Stimulated activated CD4-positive, alpha-beta T cell treated with anti-CD3 and anti-CD28 coated beads, Interleukin-4, amount 100 ng/mL, for 24 hours (primary cell): ENCODE data around the gene POPDC3.
"Not testable (repeated sequence)": the region's sequence is repeated elsewhere in the genome, so short reads cannot be mapped to it uniquely, and the experiment has no call there.

Experiments used
- DNase-seq: peaks from one replicate; pipeline ENCODE4 v3.0.0-alpha.2; 2020

The POPDC3 gene

GRCh38 chr6:105194591-105194990 lies 14.8 kb upstream of the POPDC3 start:
- no peak for DNase-seq

DNA sequence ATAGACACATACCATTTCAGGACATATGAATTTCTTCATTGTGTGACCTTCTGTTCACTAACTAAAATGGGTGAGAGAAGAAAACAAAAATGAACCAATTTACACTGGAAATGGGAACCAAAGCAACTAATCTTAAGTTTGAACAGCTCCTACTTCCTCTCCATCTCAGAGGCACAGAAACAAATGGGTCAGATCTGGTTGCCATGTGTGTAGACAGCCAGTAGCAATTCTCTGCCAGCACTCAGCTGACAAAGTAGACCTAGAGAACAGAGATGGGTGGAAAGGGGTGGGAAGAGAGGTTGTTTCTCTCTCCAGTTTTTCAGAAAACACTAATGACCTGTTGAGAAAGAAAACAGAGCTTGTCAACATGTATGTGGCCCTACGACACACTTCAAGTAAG lies 14.3 kb upstream of the POPDC3 start:
- no peak for DNase-seq

- no peak for DNase-seq
Measured at GRCh38 chr6:105193647-105194046, 13.8 kb upstream of the POPDC3 start.

DNA sequence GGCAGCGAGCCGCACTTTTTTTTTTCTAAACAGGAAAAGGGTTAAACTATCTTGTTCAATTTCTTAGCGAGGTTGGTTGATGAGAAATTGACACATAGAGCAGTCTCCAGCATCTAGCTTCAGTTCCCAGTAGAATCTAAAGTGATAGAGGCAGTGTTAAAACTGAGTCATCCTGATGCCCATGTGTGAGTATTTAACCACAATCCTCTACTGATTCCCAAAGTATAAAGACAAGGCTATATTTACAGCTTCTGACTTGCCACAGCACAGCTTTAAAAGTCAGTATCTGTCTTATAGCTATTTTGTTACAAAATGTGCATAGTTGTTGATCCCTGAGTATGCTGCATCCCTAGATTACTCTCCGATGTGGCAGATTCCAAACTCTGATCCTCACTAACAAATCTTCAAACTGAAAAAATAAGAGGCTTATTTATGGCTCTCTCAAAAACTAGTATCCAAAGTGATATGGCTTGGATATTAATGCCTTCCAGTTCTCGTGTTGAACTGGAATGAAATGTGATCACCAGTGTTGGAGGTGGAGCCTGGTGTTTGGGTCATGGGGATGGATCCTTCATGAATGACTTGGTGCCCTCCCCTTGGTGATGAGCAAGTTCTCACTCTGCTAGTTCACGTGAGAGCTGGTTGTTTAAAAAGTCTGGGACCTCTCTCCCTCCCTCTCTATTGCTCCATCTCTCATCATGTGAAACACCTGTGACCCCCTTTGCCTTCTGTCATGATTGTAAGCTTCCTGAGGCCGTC lies 13.1 kb upstream of the POPDC3 start:
- no peak for DNase-seq

DNA sequence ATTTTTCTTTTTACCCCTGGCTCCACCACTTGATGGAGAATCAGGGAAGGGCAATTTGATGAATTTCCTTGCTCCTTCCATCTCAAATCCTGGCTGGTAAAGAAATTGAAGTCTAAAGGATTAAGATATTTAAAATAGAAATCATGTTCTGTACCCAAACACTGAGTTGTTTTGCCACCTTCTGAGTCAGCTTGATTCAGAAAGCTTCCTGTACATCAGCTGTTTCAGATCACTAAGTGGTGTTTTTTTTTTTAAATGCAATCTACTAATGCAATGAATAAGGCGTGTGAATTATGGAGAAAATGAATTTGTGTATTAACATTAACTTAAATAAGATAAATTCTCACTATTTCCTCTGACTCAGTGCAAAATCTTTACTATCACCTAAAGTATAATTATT lies 11.5 kb upstream of the POPDC3 start:
- no peak for DNase-seq

GRCh38 chr6:105189026-105189820 lies 9.4 kb upstream of the POPDC3 start:
- DNase-seq = no peak

GRCh38 chr6:105188251-105188650 lies 8.4 kb upstream of the POPDC3 start:
- DNase-seq = no peak

GRCh38 chr6:105186576-105186975 lies 6.8 kb upstream of the POPDC3 start:
- DNase-seq = no peak

- no peak for DNase-seq
Measured at GRCh38 chr6:105184921-105185320, 5.1 kb upstream of the POPDC3 start.

- no peak for DNase-seq
Measured at GRCh38 chr6:105181981-105182515, 2.2 kb upstream of the POPDC3 start.

DNA sequence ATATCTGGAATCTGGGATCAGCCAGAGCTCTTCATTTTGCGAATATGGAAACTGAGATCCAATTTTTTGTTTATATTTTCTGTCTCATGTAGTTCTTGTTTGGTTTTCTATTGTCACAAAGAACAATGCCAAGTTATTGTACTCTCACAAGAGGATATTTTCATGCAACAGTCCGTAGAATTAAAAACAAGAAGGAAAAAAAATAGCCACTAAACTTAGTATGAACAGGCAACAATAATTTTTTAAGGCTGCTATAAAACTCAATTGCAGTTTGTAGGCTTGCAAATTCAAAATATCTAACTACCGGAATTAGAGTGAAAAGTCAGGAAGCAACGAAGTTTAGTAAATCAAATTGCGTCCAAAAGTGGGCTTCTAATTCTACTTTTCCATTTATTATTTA lies 1.2 kb downstream of the POPDC3 start:
- no peak for DNase-seq

DNA sequence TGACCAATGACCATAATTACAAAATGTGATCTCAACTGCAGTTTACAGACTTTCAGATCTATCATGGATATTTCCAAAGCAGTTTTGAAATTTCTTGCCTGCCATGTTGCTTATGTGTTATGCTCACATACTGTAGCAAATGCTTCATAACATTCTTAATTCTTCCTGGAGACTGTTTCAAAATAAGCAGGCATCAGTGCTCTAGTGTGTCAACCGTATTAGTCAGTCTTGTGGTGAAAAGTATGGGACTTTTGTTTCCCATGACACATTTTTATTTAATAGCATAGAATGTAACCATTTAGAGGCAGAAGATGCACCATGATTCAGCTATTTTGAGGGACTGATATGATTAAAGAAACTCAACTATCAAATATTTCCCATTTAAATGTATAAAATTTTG lies 1.7 kb downstream of the POPDC3 start:
- DNase-seq = no peak

DNA sequence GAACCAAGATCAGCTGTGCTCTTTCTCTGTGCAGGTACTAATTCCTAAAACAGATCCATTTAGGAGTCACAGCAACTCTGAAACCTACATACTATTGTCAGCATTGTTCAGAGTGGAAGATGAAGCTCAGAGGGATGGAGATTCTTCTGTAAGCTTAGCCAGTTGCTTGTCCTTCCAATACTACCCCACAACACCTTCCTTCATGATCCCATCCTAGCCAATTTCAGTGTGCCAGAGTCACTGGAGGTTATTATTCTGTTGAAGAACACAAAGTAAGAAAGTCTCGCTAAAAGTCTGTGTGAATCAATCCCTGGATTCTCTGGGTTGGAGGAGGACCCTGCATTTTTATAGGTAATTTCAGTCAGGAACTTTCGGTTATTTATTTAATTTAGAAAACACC lies 2.3 kb downstream of the POPDC3 start:
- no peak for DNase-seq

DNA sequence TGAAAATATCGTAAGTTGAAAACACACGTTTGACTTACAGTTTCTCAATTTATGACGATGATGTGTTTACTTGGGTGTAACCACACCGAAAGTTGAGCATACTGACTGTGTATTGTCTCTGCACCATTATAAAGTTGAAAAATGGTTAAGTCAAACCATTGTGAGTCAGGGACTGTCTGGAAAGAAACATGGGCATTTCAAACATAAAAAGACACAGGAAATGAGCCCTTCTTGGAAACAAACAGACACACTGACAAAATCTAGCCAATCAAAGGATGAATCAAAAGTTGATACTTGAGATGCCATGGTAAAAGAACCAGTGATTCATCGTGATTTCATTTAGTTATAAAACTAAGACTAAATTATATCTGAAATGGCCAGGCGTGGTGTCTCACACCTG lies 5.3 kb downstream of the POPDC3 start:
- DNase-seq = no peak

DNA sequence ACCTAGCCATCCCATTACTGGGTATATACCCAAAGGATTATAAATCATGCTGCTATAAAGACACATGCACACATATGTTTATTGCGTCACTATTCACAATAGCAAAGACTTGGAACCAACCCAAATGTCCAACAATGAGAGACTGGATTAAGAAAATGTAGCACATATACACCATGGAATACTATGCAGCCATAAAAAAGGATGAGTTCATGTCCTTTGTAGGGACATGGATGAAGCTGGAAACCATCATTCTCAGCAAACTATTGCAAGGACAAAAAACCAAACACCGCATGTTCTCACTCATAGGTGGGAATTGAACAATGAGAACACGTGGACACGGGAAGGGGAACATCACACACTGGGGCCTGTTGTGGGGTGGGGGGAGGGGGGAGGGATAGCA lies 7.3 kb downstream of the POPDC3 start:
- DNase-seq = not testable (repeated sequence)

GRCh38 chr6:105170059-105170458 lies 9.8 kb downstream of the POPDC3 start:
- no peak for DNase-seq

DNA sequence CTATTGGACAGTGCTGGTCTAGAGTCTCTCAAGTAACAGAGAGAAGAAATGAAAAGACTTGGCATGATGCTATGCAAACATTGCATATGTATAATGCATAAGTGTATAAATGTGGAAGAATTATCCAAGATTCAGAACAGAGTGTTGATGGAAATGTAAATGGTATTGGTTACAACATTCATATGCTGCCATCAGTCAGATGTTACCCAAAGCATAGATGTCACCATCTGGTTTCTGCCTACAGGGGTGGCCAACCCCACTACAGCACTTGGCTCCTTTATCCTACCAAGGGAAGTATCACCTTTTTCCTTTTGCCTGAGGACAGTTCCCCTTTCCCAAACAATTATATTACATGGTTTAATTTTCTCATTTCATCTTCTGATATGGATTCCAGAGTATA lies 11.9 kb downstream of the POPDC3 start:
- DNase-seq = no peak

GRCh38 chr6:105164418-105164817 lies 15.4 kb downstream of the POPDC3 start:
- no peak for DNase-seq

DNA sequence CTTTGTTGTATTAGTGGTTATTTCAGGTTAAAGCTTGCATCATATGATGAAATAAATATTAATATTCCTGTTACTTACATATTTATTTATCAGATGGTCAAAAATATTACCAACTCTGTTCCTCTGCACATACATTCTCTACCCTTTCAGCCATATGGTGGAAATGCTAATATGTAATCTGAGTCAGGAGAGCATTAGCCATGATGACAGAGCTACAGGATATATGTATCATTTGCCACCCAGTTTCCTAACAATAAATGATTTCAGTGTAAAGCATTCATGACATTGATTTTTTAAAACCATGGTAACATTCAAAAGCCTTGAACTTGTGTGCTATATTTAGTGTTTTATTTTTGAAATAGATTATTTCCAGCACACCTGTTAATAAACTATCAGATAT lies 16.6 kb downstream of the POPDC3 start:
- no peak for DNase-seq

- DNase-seq = no peak
Measured at GRCh38 chr6:105162377-105162776, 17.4 kb downstream of the POPDC3 start.

GRCh38 chr6:105161421-105161820 lies 18.4 kb downstream of the POPDC3 start:
- DNase-seq = no peak

GRCh38 chr6:105153676-105154075 lies 26.1 kb downstream of the POPDC3 start:
- no peak for DNase-seq

DNA sequence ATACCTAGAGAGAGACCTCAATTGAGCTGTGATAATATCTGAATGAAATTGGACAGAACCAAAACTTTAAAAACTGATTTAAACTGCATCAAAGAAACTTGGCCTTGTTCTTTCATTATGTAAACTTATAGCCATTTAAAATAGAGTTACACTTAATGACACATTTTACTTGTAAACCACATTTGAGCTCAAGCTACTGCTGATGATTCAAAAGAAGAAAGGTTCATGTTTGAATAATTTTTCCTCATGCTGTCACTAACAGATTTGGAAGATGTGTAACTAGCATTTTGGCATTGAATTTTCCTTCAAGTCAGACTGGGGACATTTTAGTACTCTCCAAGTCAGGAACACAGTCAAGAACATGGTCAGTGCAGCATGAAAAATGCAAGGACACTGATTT lies 26.9 kb downstream of the POPDC3 start:
- no peak for DNase-seq

DNA sequence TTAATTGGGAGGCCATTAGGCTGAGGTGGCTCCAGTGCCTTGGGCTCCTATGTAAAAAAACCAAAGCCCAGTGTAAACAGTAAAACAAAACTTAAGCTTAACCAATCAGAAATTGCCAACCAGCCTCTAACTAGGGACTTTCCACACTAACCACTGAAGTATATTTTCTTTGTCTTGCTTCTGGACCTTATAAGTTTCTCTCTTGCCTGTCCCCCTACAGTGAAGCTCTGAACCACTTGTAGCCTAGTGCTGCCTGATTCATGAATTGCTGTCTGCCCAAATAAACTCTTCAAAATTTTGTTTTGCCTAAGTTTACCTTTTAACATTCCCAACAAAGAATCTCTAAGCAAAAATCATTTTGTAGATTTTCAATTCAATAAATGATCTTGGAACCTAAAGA lies 28.2 kb downstream of the POPDC3 start:
- DNase-seq = no peak
